ENCODE results near the gene PXDN. TPM values are rescaled to one million over a fixed set of nuclear protein-coding genes. Genes with fewer than 3 reads are reported as not detected.

The PXDN gene
- total and polyA plus RNA-seq, 2 of the 13 experiments (the other 11 are each of a cell fraction or from before 2014, with no cell fraction given), result not detected

DNA sequence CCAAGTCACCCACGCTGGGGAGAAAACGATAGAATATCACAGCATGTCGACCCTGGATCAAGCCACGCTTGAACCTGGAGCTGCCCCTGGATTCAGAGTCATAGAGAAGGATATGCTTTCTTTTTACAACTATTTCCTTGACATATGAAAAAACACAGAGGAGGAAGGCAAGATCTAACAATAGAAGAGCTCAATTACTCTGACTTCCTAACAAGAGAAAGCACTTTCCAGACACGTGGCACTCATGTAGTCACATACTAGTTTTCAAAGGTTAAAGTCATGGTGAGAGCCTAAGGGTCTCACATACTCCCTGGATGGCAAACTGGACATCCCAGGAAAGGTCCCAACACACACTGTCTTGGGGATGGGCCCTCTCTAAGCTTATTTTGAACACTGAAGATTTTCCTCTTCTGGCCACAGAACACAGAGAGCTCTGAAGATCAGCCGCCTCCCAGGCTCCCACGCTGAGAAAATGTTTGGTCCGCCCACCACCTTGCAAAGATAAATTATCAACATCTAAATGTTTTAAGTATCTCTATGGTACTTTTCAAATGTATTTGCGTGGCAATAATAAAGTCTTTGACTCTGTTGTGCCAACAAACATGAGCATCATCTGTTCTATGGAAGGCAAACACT is 4.9 kb downstream of the PXDN start:
- Histone ChIP-seq H3K9me3 (ENCODE audit: low read length) (no peaks in the 10 kb centered on the region), H3K36me3 (replicated peaks in 1 of 2; ENCODE audit: control insufficient read depth in 1 of 2, insufficient read depth in 2 of 2, low read length in 2 of 2) (no peaks in the 10 kb centered on the region), H4K20me1 (ENCODE audit: insufficient read depth, low read length) (no peaks in the 10 kb centered on the region), H3K79me2 (ENCODE audit: insufficient read depth, low read length) (no peaks in the 10 kb centered on the region), H3K4me1 (ENCODE audit: insufficient read depth, low read length) (no peaks in the 10 kb centered on the region), H3K4me3 (replicated peaks in 1 of 3; ENCODE audit: insufficient read depth in 1 of 3, low read depth in 2 of 3, low read length in 3 of 3) (no peak overlapping the region), H2AFZ (ENCODE audit: low read length) (no peak overlapping the region), H3K27me3 (ENCODE audit: control insufficient read depth in 1 of 2, insufficient read depth in 2 of 2, low read length in 2 of 2) (peaks cover 2 to 54% of the 10 kb centered on the region in 2 experiments; a peak in 4 of 5 replicates), H3K27ac (ENCODE audit: extremely low read length, insufficient read depth, low read length) (no peak overlapping the region), H3K4me2 (ENCODE audit: low read depth, low read length) (no peak overlapping the region), H3K9ac (ENCODE audit: insufficient read depth, low read depth, low read length) (no peak overlapping the region)
- in situ Hi-C loops (cut with HindIII; ENCODE audit: extremely low pct_ligation_motif_present, low pct_unique_long_range_greater_than_20kb) (no loop called here), intact Hi-C loops (cut with micrococcal nuclease; ENCODE audit: unreplicated experiment) (no loop called here)
- ATAC-seq, result no peak
- TF ChIP-seq, protein P1, sequence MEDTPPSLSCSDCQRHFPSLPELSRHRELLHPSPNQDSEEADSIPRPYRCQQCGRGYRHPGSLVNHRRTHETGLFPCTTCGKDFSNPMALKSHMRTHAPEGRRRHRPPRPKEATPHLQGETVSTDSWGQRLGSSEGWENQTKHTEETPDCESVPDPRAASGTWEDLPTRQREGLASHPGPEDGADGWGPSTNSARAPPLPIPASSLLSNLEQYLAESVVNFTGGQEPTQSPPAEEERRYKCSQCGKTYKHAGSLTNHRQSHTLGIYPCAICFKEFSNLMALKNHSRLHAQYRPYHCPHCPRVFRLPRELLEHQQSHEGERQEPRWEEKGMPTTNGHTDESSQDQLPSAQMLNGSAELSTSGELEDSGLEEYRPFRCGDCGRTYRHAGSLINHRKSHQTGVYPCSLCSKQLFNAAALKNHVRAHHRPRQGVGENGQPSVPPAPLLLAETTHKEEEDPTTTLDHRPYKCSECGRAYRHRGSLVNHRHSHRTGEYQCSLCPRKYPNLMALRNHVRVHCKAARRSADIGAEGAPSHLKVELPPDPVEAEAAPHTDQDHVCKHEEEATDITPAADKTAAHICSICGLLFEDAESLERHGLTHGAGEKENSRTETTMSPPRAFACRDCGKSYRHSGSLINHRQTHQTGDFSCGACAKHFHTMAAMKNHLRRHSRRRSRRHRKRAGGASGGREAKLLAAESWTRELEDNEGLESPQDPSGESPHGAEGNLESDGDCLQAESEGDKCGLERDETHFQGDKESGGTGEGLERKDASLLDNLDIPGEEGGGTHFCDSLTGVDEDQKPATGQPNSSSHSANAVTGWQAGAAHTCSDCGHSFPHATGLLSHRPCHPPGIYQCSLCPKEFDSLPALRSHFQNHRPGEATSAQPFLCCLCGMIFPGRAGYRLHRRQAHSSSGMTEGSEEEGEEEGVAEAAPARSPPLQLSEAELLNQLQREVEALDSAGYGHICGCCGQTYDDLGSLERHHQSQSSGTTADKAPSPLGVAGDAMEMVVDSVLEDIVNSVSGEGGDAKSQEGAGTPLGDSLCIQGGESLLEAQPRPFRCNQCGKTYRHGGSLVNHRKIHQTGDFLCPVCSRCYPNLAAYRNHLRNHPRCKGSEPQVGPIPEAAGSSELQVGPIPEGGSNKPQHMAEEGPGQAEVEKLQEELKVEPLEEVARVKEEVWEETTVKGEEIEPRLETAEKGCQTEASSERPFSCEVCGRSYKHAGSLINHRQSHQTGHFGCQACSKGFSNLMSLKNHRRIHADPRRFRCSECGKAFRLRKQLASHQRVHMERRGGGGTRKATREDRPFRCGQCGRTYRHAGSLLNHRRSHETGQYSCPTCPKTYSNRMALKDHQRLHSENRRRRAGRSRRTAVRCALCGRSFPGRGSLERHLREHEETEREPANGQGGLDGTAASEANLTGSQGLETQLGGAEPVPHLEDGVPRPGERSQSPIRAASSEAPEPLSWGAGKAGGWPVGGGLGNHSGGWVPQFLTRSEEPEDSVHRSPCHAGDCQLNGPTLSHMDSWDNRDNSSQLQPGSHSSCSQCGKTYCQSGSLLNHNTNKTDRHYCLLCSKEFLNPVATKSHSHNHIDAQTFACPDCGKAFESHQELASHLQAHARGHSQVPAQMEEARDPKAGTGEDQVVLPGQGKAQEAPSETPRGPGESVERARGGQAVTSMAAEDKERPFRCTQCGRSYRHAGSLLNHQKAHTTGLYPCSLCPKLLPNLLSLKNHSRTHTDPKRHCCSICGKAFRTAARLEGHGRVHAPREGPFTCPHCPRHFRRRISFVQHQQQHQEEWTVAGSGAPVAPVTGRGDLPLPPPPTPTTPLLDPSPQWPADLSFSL (CRISPR knock-in tag; IDR thresholded peaks at IDR 0.05), result no peak
- TF ChIP-seq MLLT10 (CRISPR knock-in tag; IDR thresholded peaks at IDR 0.05) (no peak), XBP1 (CRISPR knock-in tag; IDR thresholded peaks at IDR 0.05) (no peak), PAF1 (CRISPR knock-in tag; IDR thresholded peaks at IDR 0.05) (no peak), ZFP90 (CRISPR knock-in tag; IDR thresholded peaks at IDR 0.05; ENCODE audit: borderline replicate concordance) (no peak), NFE2L2 (IDR thresholded peaks at IDR 0.05; ENCODE audit: low read length) (no peak), STAT5B (CRISPR knock-in tag; IDR thresholded peaks at IDR 0.05) (no peak), MBD4 (IDR thresholded peaks at IDR 0.05; ENCODE audit: borderline replicate concordance, low read length) (no peak), ZNF652 (CRISPR knock-in tag; IDR thresholded peaks at IDR 0.05; ENCODE audit: borderline replicate concordance, low read depth) (no peak)
- TF ChIP-seq, protein P2, sequence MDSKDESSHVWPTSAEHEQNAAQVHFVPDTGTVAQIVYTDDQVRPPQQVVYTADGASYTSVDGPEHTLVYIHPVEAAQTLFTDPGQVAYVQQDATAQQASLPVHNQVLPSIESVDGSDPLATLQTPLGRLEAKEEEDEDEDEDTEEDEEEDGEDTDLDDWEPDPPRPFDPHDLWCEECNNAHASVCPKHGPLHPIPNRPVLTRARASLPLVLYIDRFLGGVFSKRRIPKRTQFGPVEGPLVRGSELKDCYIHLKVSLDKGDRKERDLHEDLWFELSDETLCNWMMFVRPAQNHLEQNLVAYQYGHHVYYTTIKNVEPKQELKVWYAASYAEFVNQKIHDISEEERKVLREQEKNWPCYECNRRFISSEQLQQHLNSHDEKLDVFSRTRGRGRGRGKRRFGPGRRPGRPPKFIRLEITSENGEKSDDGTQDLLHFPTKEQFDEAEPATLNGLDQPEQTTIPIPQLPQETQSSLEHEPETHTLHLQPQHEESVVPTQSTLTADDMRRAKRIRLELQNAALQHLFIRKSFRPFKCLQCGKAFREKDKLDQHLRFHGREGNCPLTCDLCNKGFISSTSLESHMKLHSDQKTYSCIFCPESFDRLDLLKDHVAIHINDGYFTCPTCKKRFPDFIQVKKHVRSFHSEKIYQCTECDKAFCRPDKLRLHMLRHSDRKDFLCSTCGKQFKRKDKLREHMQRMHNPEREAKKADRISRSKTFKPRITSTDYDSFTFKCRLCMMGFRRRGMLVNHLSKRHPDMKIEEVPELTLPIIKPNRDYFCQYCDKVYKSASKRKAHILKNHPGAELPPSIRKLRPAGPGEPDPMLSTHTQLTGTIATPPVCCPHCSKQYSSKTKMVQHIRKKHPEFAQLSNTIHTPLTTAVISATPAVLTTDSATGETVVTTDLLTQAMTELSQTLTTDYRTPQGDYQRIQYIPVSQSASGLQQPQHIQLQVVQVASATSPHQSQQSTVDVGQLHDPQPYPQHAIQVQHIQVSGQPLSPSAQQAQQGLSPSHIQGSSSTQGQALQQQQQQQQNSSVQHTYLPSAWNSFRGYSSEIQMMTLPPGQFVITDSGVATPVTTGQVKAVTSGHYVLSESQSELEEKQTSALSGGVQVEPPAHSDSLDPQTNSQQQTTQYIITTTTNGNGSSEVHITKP (CRISPR knock-in tag; IDR thresholded peaks at IDR 0.05; ENCODE audit: low read depth), result no peak
- WGBS (ENCODE audit: low lambda C conversion rate), result 19% methylated on average over 9 of the region's 9 CpGs
- no TSS peak for BruUV-seq (replicated peaks)
- no peak for FAIRE-seq
- POLR2A ChIA-PET, result no interaction called here
- no peak for DNase-seq (ENCODE audit: low spot score)
- CTCF ChIA-PET (ENCODE audit: low intra/inter-chr PET ratio, low total read pairs), result no interaction called here
